22Rv1 (cell line): ENCODE results near the gene CTCF.

Source experiments
- H3K27ac ChIP-seq: fragments of 450-650 bp; 2 replicates; pipeline ENCODE4 v1.5.1; 2017
- ZFX ChIP-seq: fragments of 450-650 bp; IDR thresholded peaks from 2 replicates; pipeline ENCODE4 v1.6.1; 2017; ENCODE audit warnings: antibody characterized with exemption, borderline replicate concordance
- TF ChIP-seq, protein P1 (sequence below): fragments of 450-650 bp; IDR thresholded peaks from 2 replicates; pipeline ENCODE4 v1.5.1; 2017; ENCODE audit warnings: mild to moderate bottlenecking

The CTCF gene

DNA sequence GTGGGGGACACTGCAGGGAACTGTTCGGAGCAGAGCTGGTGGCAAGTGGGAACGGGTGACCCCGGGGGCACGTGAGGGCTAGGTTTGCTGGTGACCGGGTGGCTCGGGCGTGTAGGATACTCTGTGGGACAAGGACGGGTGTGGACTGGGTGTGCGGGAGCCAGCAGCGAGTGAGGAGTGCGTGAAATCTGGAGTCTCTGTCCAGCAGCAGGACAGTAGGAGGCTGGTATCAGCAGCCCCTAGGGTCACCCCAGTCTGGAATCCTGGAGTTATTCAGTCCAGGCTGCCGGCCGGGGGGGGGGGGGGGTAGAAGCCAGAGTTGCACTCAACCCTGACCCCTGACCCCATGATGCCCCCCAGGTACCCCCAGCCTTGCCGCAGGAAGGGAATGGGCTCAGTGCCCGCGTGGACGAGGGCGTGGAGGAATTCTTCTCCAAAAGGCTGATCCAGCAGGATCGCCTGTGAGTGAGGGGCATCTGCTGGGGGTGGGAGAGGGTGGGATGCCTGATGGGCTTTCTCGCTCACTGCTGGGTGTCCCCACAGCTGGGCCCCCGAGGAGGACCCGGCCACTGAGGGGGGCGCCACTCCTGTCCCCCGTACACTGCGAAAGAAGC, 91.6 kb downstream of the CTCF start:
- H3K27ac ChIP-seq, result peak overlapping the region; percentile 48; the same call in 1 of the 2 replicates
- TF ChIP-seq, protein P1, sequence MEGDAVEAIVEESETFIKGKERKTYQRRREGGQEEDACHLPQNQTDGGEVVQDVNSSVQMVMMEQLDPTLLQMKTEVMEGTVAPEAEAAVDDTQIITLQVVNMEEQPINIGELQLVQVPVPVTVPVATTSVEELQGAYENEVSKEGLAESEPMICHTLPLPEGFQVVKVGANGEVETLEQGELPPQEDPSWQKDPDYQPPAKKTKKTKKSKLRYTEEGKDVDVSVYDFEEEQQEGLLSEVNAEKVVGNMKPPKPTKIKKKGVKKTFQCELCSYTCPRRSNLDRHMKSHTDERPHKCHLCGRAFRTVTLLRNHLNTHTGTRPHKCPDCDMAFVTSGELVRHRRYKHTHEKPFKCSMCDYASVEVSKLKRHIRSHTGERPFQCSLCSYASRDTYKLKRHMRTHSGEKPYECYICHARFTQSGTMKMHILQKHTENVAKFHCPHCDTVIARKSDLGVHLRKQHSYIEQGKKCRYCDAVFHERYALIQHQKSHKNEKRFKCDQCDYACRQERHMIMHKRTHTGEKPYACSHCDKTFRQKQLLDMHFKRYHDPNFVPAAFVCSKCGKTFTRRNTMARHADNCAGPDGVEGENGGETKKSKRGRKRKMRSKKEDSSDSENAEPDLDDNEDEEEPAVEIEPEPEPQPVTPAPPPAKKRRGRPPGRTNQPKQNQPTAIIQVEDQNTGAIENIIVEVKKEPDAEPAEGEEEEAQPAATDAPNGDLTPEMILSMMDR, result no peak
- no peak for TF ChIP-seq ZFX

DNA sequence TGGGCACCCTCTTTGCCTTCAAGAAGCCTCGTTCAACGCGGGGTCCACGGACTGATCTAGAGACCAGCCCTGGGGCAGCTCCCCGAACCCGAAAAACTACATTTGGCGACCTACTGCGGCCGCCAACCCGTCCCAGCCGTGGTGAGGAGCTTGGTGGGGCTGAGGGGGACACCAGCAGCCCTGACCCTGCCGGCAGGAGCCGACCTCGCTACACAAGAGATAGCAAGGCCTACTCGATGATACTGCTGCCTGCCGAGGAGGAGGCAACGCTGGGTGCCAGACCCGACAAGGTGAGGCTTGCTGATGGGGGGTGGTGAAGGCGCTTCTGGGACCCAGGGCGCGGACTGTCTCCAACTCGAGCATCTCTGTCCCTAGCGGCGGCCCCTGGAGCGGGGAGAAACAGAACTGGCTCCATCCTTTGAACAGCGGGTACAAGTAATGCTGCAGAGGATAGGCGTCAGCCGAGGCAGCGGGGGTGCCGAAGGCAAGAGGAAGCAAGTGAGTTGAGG, 92.1 kb downstream of the CTCF start:
- TF ChIP-seq, protein P1, result no peak
- TF ChIP-seq ZFX, result no peak
- no peak overlapping the region for H3K27ac ChIP-seq

- no peak for TF ChIP-seq ZFX
- TF ChIP-seq, protein P1, result no peak
- H3K27ac ChIP-seq, result peak overlapping the region; percentile 25; the same call in 1 of the 2 replicates
Measured at GRCh38 chr16:67655363-67655762, 93.0 kb downstream of the CTCF start.

DNA sequence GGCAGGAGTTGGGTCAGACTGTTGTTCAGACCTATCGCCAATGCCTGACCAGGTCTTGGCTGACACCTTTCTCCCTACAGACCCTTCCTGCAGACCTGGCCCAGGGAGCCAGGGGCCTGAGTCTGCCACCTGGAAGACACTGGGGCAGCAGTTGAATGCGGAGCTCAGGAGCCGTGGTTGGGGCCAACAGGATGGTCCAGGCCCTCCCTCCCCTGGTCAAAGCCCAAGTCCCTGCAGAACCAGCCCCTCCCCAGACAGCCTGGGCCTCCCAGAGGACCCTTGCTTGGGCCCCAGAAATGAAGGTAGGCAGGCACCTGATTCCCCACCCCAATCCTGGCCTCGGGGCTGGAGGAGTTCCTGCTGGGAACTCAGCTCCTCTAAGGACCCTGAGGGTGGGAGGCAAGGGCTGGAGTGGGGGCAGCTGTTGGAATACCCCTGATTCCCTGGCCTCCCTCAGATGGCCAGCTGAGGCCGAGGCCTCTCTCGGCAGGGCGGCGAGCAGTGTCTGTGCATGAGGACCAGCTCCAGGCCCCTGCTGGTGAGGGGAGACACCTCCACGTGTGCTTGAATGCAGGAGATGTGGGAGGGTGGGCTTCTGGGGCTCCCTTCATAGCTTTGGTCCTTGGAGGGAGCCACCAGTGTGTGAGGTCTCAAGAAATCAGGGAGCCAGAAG, 94.2 kb downstream of the CTCF start:
- no peak for TF ChIP-seq ZFX
- TF ChIP-seq, protein P1, result no peak
- H3K27ac ChIP-seq, result peak overlapping the region; percentile 25; the same call in 1 of the 2 replicates

DNA sequence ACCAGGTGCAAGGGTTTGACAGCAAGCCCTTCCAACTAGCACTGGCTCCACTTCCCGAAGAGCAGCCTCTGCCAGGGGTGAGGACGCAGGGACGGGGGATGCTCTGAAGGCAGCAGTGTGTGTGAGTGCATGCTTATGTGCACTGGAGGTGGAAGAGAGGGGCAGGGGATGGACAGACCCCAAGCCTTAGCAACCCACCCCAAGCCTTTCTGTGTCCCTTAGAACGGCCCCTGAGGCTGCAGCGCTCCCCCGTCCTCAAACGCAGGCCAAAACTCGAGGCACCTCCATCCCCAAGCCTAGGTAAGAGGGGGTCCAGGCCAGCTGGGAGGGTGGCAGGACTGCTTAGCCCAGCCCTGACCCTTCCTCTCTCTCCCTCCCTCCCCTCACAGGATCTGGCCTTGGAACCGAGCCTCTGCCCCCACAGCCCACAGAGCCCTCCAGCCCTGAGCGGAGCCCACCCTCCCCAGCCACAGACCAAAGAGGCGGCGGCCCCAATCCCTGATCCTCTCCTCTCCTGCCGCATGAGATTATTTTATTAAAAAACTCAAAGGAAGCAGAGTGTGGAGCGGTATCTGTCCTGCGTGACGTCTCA, 94.8 kb downstream of the CTCF start:
- H3K27ac ChIP-seq, result no peak overlapping the region
- TF ChIP-seq, protein P1, result no peak
- no peak for TF ChIP-seq ZFX

DNA sequence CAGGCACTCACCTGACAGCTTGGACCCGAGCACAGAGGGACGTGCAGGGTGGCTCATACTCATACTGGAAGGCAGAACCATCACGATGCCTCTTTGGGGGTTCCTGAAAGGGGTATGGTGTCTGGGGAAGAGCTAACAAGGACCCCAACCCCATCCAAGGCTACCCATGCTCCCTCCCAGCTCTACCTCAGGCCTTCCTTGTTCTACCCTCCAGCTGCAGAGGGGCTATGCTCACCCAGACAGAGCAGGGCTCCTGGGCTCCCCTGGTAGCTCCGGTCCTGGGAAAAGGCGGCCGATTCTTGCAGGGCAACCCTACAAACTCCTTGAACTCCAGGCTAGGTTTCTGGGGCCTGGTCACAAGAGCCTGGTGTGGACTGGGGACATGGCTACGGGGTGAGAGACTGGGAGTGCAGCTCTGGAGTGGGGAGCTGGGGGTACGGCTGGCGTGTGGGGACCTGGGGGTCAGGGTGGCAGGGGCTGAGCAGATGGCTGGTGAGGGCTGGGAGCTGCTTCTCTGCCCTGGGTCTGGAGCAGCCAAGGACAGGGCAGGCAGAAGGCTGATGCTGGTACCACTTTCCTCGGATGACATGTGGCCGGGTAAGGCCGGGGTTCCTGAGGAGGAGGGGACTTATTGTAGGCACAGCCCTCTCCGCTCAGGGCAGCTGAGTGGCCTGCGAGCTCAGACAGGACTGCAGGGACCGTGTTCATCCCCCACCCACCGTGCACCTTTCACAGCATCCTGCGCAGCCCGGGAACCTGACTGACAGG, 95.6 kb downstream of the CTCF start:
- TF ChIP-seq, protein P1, result no peak
- TF ChIP-seq ZFX, result no peak
- H3K27ac ChIP-seq, result 0 out of 2 replicates have a peak overlapping the region, but pooled peaks have one; percentile 93
